CD14-positive monocyte (primary cell): ENCODE measurements around the gene VAV2. TPM values are rescaled to one million over a fixed set of nuclear protein-coding genes. Genes with fewer than 3 reads are reported as not detected.

Source experiments
- DNase-seq, 3 donors: peaks; one replicate each; pipeline ENCODE4 v3.0.0-alpha.2; 2011 to 2022
- H2AFZ ChIP-seq: 2 replicates; pipeline ENCODE4 v1.6.0; 2012; ENCODE audit warnings: mild to moderate bottlenecking, low read depth, low read length, inconsistent platforms; ENCODE audit not compliant: insufficient read depth, poor library complexity, severe bottlenecking
- H3K27ac ChIP-seq, 2 donors: 1 replicate in 1 of 2; 2 replicates in 1 of 2; pipeline ENCODE4 v1.5.1; 2012 to 2013; ENCODE audit warnings: low read length in 2 of 2, control low read depth in 1 of 2, inconsistent platforms in 1 of 2, low read depth in 1 of 2, mild to moderate bottlenecking in 1 of 2
- H3K27me3 ChIP-seq, 2 donors: one replicate each; pipeline versions ENCODE4 v1.6.0 to v1.6.1; 2011 to 2013; ENCODE audit warnings: low read length in 2 of 2; ENCODE audit not compliant: control insufficient read depth in 2 of 2, insufficient read depth in 2 of 2
- H3K36me3 ChIP-seq, 2 donors: replicated peaks in 1 of 2; 1 replicate in 1 of 2; 2 replicates in 1 of 2; pipeline versions ENCODE4 v1.5.1 to v1.6.1; 2012 to 2013; ENCODE audit warnings: low read length in 2 of 2, control low read depth in 1 of 2, inconsistent platforms in 1 of 2, mild to moderate bottlenecking in 1 of 2; ENCODE audit not compliant: insufficient read depth in 2 of 2, control insufficient read depth in 1 of 2
- H3K4me1 ChIP-seq, 2 donors: 1 replicate in 1 of 2; 2 replicates in 1 of 2; pipeline versions ENCODE4 v1.5.1 to v1.6.1; 2012 to 2013; ENCODE audit warnings: low read length in 2 of 2, control low read depth in 1 of 2, inconsistent platforms in 1 of 2, mild to moderate bottlenecking in 1 of 2, moderate library complexity in 1 of 2; ENCODE audit not compliant: insufficient read depth in 2 of 2, control insufficient read depth in 1 of 2
- H3K4me2 ChIP-seq: replicated peaks from 2 replicates; pipeline ENCODE3; 2012; ENCODE audit warnings: low read length, moderate library complexity, mild to moderate bottlenecking; ENCODE audit not compliant: poor library complexity, severe bottlenecking; ENCODE audit errors: extremely low read depth
- H3K4me3 ChIP-seq, 3 experiments: fragments of 200-600 bp in 1 of 3; sonication (generic) in 1 of 3; replicated peaks in 1 of 3; 1 replicate in 2 of 3; 2 replicates in 1 of 3; pipeline ENCODE4 v1.5.1; 2011 to 2013; ENCODE audit warnings: low read length in 3 of 3, mild to moderate bottlenecking in 3 of 3, control low read depth in 2 of 3, low read depth in 2 of 3, inconsistent platforms in 1 of 3, moderate library complexity in 1 of 3
- H3K79me2 ChIP-seq: 2 replicates; pipeline ENCODE4 v1.6.0; 2012; ENCODE audit warnings: mild to moderate bottlenecking, control low read depth, inconsistent platforms, low read length, moderate library complexity; ENCODE audit not compliant: insufficient read depth
- H3K9ac ChIP-seq: 2 replicates; pipeline ENCODE4 v1.6.0; 2017; ENCODE audit warnings: low read length, mild to moderate bottlenecking; ENCODE audit not compliant: insufficient read depth, poor library complexity, severe bottlenecking
- H3K9me3 ChIP-seq, 2 donors: replicated peaks in 1 of 2; 1 replicate in 1 of 2; 2 replicates in 1 of 2; pipeline versions ENCODE4 v1.5.1 to v1.6.1; 2012 to 2013; ENCODE audit warnings: low read length in 2 of 2, control low read depth in 1 of 2; ENCODE audit not compliant: control insufficient read depth in 1 of 2, insufficient read depth in 1 of 2
- H4K20me1 ChIP-seq: 2 replicates; pipeline ENCODE4 v1.6.0; 2012; ENCODE audit warnings: mild to moderate bottlenecking, low read length, control low read depth, moderate library complexity; ENCODE audit not compliant: insufficient read depth
- H3K27ac Mint-ChIP-seq, 7 donors: one replicate each; pipeline ENCODE4 v1.8.0; 2020; ENCODE audit warnings: mild to moderate bottlenecking in 7 of 7, mixed read lengths in 7 of 7, moderate library complexity in 6 of 7, inconsistent platforms in 2 of 7
- H3K27me3 Mint-ChIP-seq, 3 donors: one replicate each; pipeline ENCODE4 v1.8.0; 2021 to 2022; ENCODE audit warnings: low read depth in 3 of 3, mild to moderate bottlenecking in 3 of 3, mixed read lengths in 3 of 3, moderate library complexity in 3 of 3, inconsistent platforms in 1 of 3
- H3K36me3 Mint-ChIP-seq, 2 donors: one replicate each; pipeline ENCODE4 v1.8.0; 2020; ENCODE audit warnings: mixed read lengths in 2 of 2, inconsistent platforms in 1 of 2, mild to moderate bottlenecking in 1 of 2
- H3K4me1 Mint-ChIP-seq: one replicate; pipeline ENCODE4 v1.8.0; 2020; ENCODE audit warnings: mild to moderate bottlenecking, mixed read lengths
- H3K4me3 Mint-ChIP-seq, 2 donors: one replicate each; pipeline ENCODE4 v1.8.0; 2020; ENCODE audit warnings: mild to moderate bottlenecking in 2 of 2, mixed read lengths in 2 of 2, moderate library complexity in 1 of 2
- H3K9me3 Mint-ChIP-seq, 7 donors: one replicate each; pipeline ENCODE4 v1.8.0; 2020 to 2022; ENCODE audit warnings: mixed read lengths in 7 of 7, mild to moderate bottlenecking in 6 of 7, moderate library complexity in 6 of 7, inconsistent platforms in 2 of 7
- WGBS: methylation state at CpG from one replicate; pipeline ENCODE4 v1.1.5; 2013; ENCODE audit warnings: missing lambda C conversion rate; ENCODE audit not compliant: insufficient coverage; 5-methylcytosine and 5-hydroxymethylcytosine counted together
- intact Hi-C, 2 donors: fragments of 100-400 bp; cut with micrococcal nuclease; formaldehyde crosslinking; loops; one replicate each; pipeline versions ENCODE4 v1.15.0 to v1.15.1; 2023
- polyA plus RNA-seq, 3 donors: library from polyadenylated mRNA; depleted of rRNA in 1 of 3; unstranded in 2 of 3; stranded (reverse) in 1 of 3; fragments of 300-500 nt in 2 of 3; fragments of >200 nt in 1 of 3; fragmentation: Illumina TruSeq in 2 of 3; gene quantifications; 1 replicate in 2 of 3; 2 replicates in 1 of 3; pipeline ENCODE4 v1.2.3, GENCODE V29; 2012 to 2021
- TF ChIP-seq, protein P1 (sequence below): fragments of 200-600 bp; IDR thresholded peaks from one replicate; pipeline ENCODE4 v1.8.0; 2022; ENCODE audit warnings: antibody characterized with exemption, mild to moderate bottlenecking

The VAV2 gene
- polyA plus RNA-seq, 3 donors, result 2.3 to 13.6 (median 2.3) TPM

DNA sequence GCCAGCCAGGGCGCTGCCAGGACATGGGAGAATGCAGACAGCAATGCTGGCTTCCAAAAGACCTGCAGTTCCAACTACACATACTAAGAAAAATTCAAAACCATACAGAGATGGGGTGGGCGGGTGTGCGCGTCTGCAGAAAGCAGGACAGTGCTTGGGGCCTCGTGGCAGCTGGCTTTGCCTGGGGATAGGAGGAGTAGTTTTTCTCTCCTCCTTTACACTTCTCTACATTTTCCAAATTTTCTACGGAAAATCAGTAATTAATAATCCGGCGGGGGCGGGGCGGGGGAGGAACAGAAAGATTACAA, 210.3 kb downstream of the VAV2 start:
- Histone ChIP-seq H3K27ac (no peak overlapping the region), H3K9ac (no peak overlapping the region), H3K4me2 (no peak overlapping the region), H3K4me1 (peaks cover 23 to 33% of the 10 kb centered on the region in 2 donors), H3K79me2 (no peaks in the 10 kb centered on the region), H2AFZ (no peak overlapping the region), H3K36me3 (peaks cover 20 to 68% of the 10 kb centered on the region in 2 donors), H4K20me1 (no peaks in the 10 kb centered on the region), H3K27me3 (no peaks in the 10 kb centered on the region), H3K9me3 (no peaks in the 10 kb centered on the region), H3K4me3 (no peak overlapping the region)
- Mint-ChIP-seq H3K36me3 (peaks cover 49 to 74% of the 10 kb centered on the region in 2 donors), H3K9me3 (no peaks in the 10 kb centered on the region), H3K27me3 (peaks cover 0 to 2% (median 2%) of the 10 kb centered on the region in 3 donors), H3K4me1 (peaks cover 33% of the 10 kb centered on the region), H3K27ac (peak overlapping the region in 1 of 7 donors; percentile 15), H3K4me3 (no peak overlapping the region)
- DNase-seq, result no peak
- TF ChIP-seq, protein P1, sequence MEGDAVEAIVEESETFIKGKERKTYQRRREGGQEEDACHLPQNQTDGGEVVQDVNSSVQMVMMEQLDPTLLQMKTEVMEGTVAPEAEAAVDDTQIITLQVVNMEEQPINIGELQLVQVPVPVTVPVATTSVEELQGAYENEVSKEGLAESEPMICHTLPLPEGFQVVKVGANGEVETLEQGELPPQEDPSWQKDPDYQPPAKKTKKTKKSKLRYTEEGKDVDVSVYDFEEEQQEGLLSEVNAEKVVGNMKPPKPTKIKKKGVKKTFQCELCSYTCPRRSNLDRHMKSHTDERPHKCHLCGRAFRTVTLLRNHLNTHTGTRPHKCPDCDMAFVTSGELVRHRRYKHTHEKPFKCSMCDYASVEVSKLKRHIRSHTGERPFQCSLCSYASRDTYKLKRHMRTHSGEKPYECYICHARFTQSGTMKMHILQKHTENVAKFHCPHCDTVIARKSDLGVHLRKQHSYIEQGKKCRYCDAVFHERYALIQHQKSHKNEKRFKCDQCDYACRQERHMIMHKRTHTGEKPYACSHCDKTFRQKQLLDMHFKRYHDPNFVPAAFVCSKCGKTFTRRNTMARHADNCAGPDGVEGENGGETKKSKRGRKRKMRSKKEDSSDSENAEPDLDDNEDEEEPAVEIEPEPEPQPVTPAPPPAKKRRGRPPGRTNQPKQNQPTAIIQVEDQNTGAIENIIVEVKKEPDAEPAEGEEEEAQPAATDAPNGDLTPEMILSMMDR, result no peak
- intact Hi-C loops, result loop anchor here (1.0 to 5.0 kb wide), 3 partner anchors 213 to 316 kb away; no protein-coding TSS in a partner anchor
- WGBS, result no CpG with 5 or more reads among the region's 10 CpGs

DNA sequence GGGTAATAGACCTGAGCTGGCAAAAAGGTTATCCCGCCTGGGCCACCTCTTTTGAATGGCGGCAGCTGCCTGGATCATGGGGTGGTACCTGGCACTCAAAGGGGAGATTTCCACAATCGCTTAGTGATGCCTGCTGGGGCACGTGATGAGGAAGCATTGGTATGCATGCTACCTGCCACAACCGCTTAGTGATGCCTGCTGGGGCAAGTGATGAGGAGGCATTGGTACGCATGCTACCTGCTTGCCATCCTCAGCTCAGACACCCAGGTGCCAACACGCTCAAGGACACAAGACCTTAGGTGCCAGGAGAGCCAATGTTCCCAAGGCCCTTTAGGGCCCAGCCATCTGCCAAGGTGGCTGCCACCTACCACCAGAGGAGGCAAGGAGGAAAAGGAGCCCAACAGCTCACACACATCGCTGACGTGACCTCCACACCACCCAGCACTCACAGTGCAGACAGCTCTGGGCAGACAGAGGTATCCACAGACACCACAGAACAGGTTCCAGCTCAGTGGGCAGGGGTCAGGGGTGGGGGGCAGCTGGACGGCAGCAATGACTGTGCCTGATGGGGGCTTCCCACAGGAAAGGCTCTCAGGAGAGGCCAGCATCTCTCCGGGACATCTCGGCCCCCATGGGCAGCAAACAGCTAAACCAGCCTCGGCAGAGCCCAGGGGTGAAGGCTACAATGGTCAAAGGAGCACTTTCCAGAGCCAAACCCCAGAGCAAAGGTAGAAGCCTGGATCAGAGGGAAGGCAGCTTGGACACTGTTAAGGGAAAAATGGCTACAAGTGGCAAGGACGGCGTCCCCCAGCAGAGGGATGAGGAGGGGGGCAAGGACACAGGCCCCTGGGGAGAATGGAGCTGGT, 210.9 kb downstream of the VAV2 start:
- H3K27me3 Mint-ChIP-seq, result peaks cover 0 to 2% (median 2%) of the 10 kb centered on the region in 3 donors
- H3K36me3 Mint-ChIP-seq, result peaks cover 51 to 79% of the 10 kb centered on the region in 2 donors
- Histone ChIP-seq H3K36me3 (peaks cover 23 to 74% of the 10 kb centered on the region in 2 donors), H3K9me3 (no peaks in the 10 kb centered on the region), H3K4me2 (no peak overlapping the region), H3K27me3 (no peaks in the 10 kb centered on the region), H2AFZ (no peak overlapping the region), H3K4me1 (peaks cover 17 to 27% of the 10 kb centered on the region in 2 donors), H4K20me1 (no peaks in the 10 kb centered on the region), H3K9ac (no peak overlapping the region), H3K79me2 (no peaks in the 10 kb centered on the region), H3K27ac (no peak overlapping the region), H3K4me3 (no peak overlapping the region)
- WGBS, result over 99% methylated on average over 13 of the region's 15 CpGs
- no peaks in the 10 kb centered on the region for H3K9me3 Mint-ChIP-seq
- TF ChIP-seq, protein P1, result no peak
- H3K4me1 Mint-ChIP-seq, result peaks cover 28% of the 10 kb centered on the region
- no peak for DNase-seq
- peak overlapping the region in 3 of 7 donors; percentile 46 to 83 (median 66) for H3K27ac Mint-ChIP-seq
- no peak overlapping the region for H3K4me3 Mint-ChIP-seq
- intact Hi-C loops, result loop anchor here in 1 of 2 donors (5.0 kb wide), 1 partner anchor 316 kb away; no protein-coding TSS in a partner anchor
